Measurements from ENCODE around the gene ANKRD61. TPM values are rescaled to one million over a fixed set of nuclear protein-coding genes. Genes with fewer than 3 reads are reported as not detected.

Gene ANKRD61
- total RNA-seq, 2 experiments from 2014 or later, result not detected

GRCh38 chr7:6016653-6016966, 14.6 kb upstream of the ANKRD61 start:
- no peak for DNase-seq
- CTCF ChIA-PET, result no interaction called here
- Mint-ChIP-seq H3K4me1 (ENCODE audit: low read depth) (peaks cover 26% of the 10 kb centered on the region), H3K4me3 (no peak overlapping the region), H3K36me3 (ENCODE audit: low read depth) (peaks cover 41% of the 10 kb centered on the region), H3K27ac (peak overlapping the region; percentile 87), H3K27me3 (ENCODE audit: low read depth) (no peaks in the 10 kb centered on the region), H3K9me3 (no peaks in the 10 kb centered on the region)
- intact Hi-C loops (cut with micrococcal nuclease), result no loop called here

GRCh38 chr7:6020371-6021286, 10.5 kb upstream of the ANKRD61 start:
- Mint-ChIP-seq H3K27me3 (ENCODE audit: low read depth) (no peaks in the 10 kb centered on the region), H3K4me3 (no peak overlapping the region), H3K4me1 (ENCODE audit: low read depth) (peaks cover 7% of the 10 kb centered on the region), H3K36me3 (ENCODE audit: low read depth) (peaks cover 56% of the 10 kb centered on the region), H3K9me3 (no peaks in the 10 kb centered on the region), H3K27ac (no peak overlapping the region)
- no peak for DNase-seq
- CTCF ChIA-PET, result interaction anchor here (0.6 to 0.7 kb wide), 2 partner anchors 75 to 302 kb away, joined by 3 to 4 read pairs; no protein-coding TSS in a partner anchor
- intact Hi-C loops (cut with micrococcal nuclease), result no loop called here

GRCh38 chr7:6022707-6023106, 8.5 kb upstream of the ANKRD61 start:
- intact Hi-C loops (cut with micrococcal nuclease), result no loop called here
- Mint-ChIP-seq H3K27me3 (ENCODE audit: low read depth) (no peaks in the 10 kb centered on the region), H3K27ac (no peak overlapping the region), H3K4me3 (no peak overlapping the region), H3K36me3 (ENCODE audit: low read depth) (peaks cover 64% of the 10 kb centered on the region), H3K9me3 (no peaks in the 10 kb centered on the region), H3K4me1 (ENCODE audit: low read depth) (peaks cover 14% of the 10 kb centered on the region)
- CTCF ChIA-PET, result no interaction called here
- no peak for DNase-seq

- Mint-ChIP-seq H3K27ac (peak overlapping the region; percentile 0), H3K4me1 (ENCODE audit: low read depth) (peaks cover 14% of the 10 kb centered on the region), H3K36me3 (ENCODE audit: low read depth) (peaks cover 66% of the 10 kb centered on the region), H3K27me3 (ENCODE audit: low read depth) (no peaks in the 10 kb centered on the region), H3K4me3 (no peak overlapping the region), H3K9me3 (no peaks in the 10 kb centered on the region)
- CTCF ChIA-PET, result interaction anchor here (0.6 kb wide), 1 partner anchor 312 kb away, joined by 3 read pairs; no protein-coding TSS in a partner anchor
- DNase-seq, result no peak
- intact Hi-C loops (cut with micrococcal nuclease), result no loop called here
Measured at GRCh38 chr7:6023974-6024435, 7.2 kb upstream of the ANKRD61 start.

GRCh38 chr7:6026011-6026819, 5.0 kb upstream of the ANKRD61 start:
- intact Hi-C loops (cut with micrococcal nuclease), result loop anchor here (1.0 kb wide), 1 partner anchor 80 kb away; no protein-coding TSS in a partner anchor
- Mint-ChIP-seq H3K4me1 (ENCODE audit: low read depth) (peaks cover 14% of the 10 kb centered on the region), H3K27me3 (ENCODE audit: low read depth) (no peaks in the 10 kb centered on the region), H3K4me3 (no peak overlapping the region), H3K36me3 (ENCODE audit: low read depth) (peaks cover 60% of the 10 kb centered on the region), H3K9me3 (no peaks in the 10 kb centered on the region), H3K27ac (peak overlapping the region; percentile 84)
- peak; percentile 79 for DNase-seq
- CTCF ChIA-PET, result interaction anchor here (1.0 to 1.1 kb wide), 3 partner anchors 27 to 40 kb away, joined by 3 to 4 read pairs (median 3); no protein-coding TSS in a partner anchor

GRCh38 chr7:6026820-6027311, 4.3 kb upstream of the ANKRD61 start:
- Mint-ChIP-seq H3K4me1 (ENCODE audit: low read depth) (peaks cover 14% of the 10 kb centered on the region), H3K4me3 (no peak overlapping the region), H3K9me3 (no peaks in the 10 kb centered on the region), H3K27ac (peak overlapping the region; percentile 62), H3K27me3 (ENCODE audit: low read depth) (no peaks in the 10 kb centered on the region), H3K36me3 (ENCODE audit: low read depth) (peaks cover 58% of the 10 kb centered on the region)
- no peak for DNase-seq
- intact Hi-C loops (cut with micrococcal nuclease), result loop anchor here (1.0 kb wide), 1 partner anchor 79 kb away; no protein-coding TSS in a partner anchor
- CTCF ChIA-PET, result interaction anchor here (0.8 to 1.4 kb wide), 5 partner anchors 12 to 81 kb away, joined by 3 to 5 read pairs (median 3); no protein-coding TSS in a partner anchor

- no peak overlapping the region for H3K27ac Mint-ChIP-seq
Measured at GRCh38 chr7:6027806-6028365, 3.3 kb upstream of the ANKRD61 start.

GRCh38 chr7:6028563-6028962, 2.6 kb upstream of the ANKRD61 start:
- H3K9me3 Mint-ChIP-seq, result no peaks in the 10 kb centered on the region
- H3K27ac Mint-ChIP-seq, result peak overlapping the region; percentile 39
- H3K4me3 Mint-ChIP-seq, result no peak overlapping the region
- H3K4me1 Mint-ChIP-seq (ENCODE audit: low read depth), result peaks cover 14% of the 10 kb centered on the region
- CTCF ChIA-PET, result no interaction called here
- intact Hi-C loops (cut with micrococcal nuclease), result no loop called here
- DNase-seq, result no peak
- no peaks in the 10 kb centered on the region for H3K27me3 Mint-ChIP-seq (ENCODE audit: low read depth)
- peaks cover 49% of the 10 kb centered on the region for H3K36me3 Mint-ChIP-seq (ENCODE audit: low read depth)

More at GRCh38 chr7:6027806-6028365, 3.3 kb upstream of the ANKRD61 start:
- H3K4me1 Mint-ChIP-seq (ENCODE audit: low read depth), result peaks cover 14% of the 10 kb centered on the region
- H3K36me3 Mint-ChIP-seq (ENCODE audit: low read depth), result peaks cover 55% of the 10 kb centered on the region
- DNase-seq, result no peak
- H3K27me3 Mint-ChIP-seq (ENCODE audit: low read depth), result no peaks in the 10 kb centered on the region
- CTCF ChIA-PET, result interaction anchor here (1.1 to 1.4 kb wide), 2 partner anchors 11 to 31 kb away, joined by 4 to 5 read pairs; no protein-coding TSS in a partner anchor
- H3K4me3 Mint-ChIP-seq, result no peak overlapping the region
- no peaks in the 10 kb centered on the region for H3K9me3 Mint-ChIP-seq
- intact Hi-C loops (cut with micrococcal nuclease), result no loop called here

GRCh38 chr7:6031567-6031966, 391 bp downstream of the ANKRD61 start:
- peaks cover 10% of the 10 kb centered on the region for H3K4me1 Mint-ChIP-seq (ENCODE audit: low read depth)
- CTCF ChIA-PET, result no interaction called here
- DNase-seq, result no peak
- no peaks in the 10 kb centered on the region for H3K27me3 Mint-ChIP-seq (ENCODE audit: low read depth)
- no peaks in the 10 kb centered on the region for H3K9me3 Mint-ChIP-seq
- H3K4me3 Mint-ChIP-seq, result no peak overlapping the region
- H3K36me3 Mint-ChIP-seq (ENCODE audit: low read depth), result peaks cover 49% of the 10 kb centered on the region
- H3K27ac Mint-ChIP-seq, result no peak overlapping the region
- intact Hi-C loops (cut with micrococcal nuclease), result no loop called here

GRCh38 chr7:6032167-6032566, 991 bp downstream of the ANKRD61 start:
- peaks cover 4% of the 10 kb centered on the region for H3K4me1 Mint-ChIP-seq (ENCODE audit: low read depth)
- H3K27me3 Mint-ChIP-seq (ENCODE audit: low read depth), result no peaks in the 10 kb centered on the region
- no peak overlapping the region for H3K27ac Mint-ChIP-seq
- no peak for DNase-seq
- intact Hi-C loops (cut with micrococcal nuclease), result no loop called here
- CTCF ChIA-PET, result interaction anchor here (0.6 to 0.8 kb wide), 2 partner anchors 22 to 198 kb away, joined by 3 to 8 read pairs; no protein-coding TSS in a partner anchor
- H3K9me3 Mint-ChIP-seq, result no peaks in the 10 kb centered on the region
- H3K4me3 Mint-ChIP-seq, result no peak overlapping the region
- H3K36me3 Mint-ChIP-seq (ENCODE audit: low read depth), result peaks cover 46% of the 10 kb centered on the region

GRCh38 chr7:6032641-6033040, 1.5 kb downstream of the ANKRD61 start:
- intact Hi-C loops (cut with micrococcal nuclease), result no loop called here
- Mint-ChIP-seq H3K36me3 (ENCODE audit: low read depth) (peaks cover 42% of the 10 kb centered on the region), H3K27ac (no peak overlapping the region), H3K4me3 (no peak overlapping the region), H3K27me3 (ENCODE audit: low read depth) (no peaks in the 10 kb centered on the region), H3K4me1 (ENCODE audit: low read depth) (no peaks in the 10 kb centered on the region), H3K9me3 (no peaks in the 10 kb centered on the region)
- DNase-seq, result no peak
- CTCF ChIA-PET, result interaction anchor here (0.6 to 0.8 kb wide), 2 partner anchors 22 to 197 kb away, joined by 3 to 8 read pairs; no protein-coding TSS in a partner anchor

- H3K36me3 Mint-ChIP-seq (ENCODE audit: low read depth), result peaks cover 37% of the 10 kb centered on the region
- H3K27ac Mint-ChIP-seq, result no peak overlapping the region
- DNase-seq, result no peak
- intact Hi-C loops (cut with micrococcal nuclease), result no loop called here
- H3K4me1 Mint-ChIP-seq (ENCODE audit: low read depth), result no peaks in the 10 kb centered on the region
- H3K9me3 Mint-ChIP-seq, result no peaks in the 10 kb centered on the region
- H3K4me3 Mint-ChIP-seq, result no peak overlapping the region
- CTCF ChIA-PET, result no interaction called here
- H3K27me3 Mint-ChIP-seq (ENCODE audit: low read depth), result no peaks in the 10 kb centered on the region
Measured at GRCh38 chr7:6035165-6035564, 4.0 kb downstream of the ANKRD61 start.
